Epithelial cell of esophagus (primary cell): ENCODE results near the gene LILRA5.

ENCODE experiments used
- DNase-seq: peaks from one replicate; pipeline ENCODE4 v3.0.0; 2010; ENCODE audit warnings: low read depth
- H3K4me3 ChIP-seq: 2 replicates; pipeline ENCODE4 v1.5.1; 2011; ENCODE audit warnings: mild to moderate bottlenecking, low read length, control low read depth
- TF ChIP-seq, protein P1 (sequence below): IDR thresholded peaks from 2 replicates; pipeline ENCODE4 v1.5.1; 2011; ENCODE audit warnings: low read depth, mild to moderate bottlenecking, low read length, control low read depth, inconsistent platforms; ENCODE audit not compliant: insufficient read depth; ENCODE audit errors: missing control alignments

The LILRA5 gene

DNA sequence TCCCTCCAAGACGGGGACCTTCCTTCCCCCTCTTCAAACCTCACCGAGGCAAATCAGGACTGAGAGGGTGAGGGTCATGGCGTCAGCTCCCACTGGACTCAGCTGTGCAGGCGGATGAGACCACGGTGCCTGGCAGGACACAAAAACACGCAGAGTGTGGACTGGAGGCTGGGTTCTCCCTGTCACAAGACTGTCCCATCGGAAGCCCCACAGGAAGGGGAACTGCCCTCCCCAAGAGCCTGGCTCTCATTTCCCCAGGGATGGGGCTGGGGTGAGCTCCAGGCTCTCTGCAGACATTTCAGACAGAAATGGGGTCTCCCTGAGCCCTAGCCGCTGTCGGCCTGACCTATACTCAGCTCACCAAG, 55.9 kb downstream of the LILRA5 start, which contains the start of gene LILRB5:
Gene LILRB5, minus strand, starts transcription at position 158 of the 365 bp plus-strand sequence. Its CDS starts 80 bp downstream, at position 78.
- TF ChIP-seq, protein P1, sequence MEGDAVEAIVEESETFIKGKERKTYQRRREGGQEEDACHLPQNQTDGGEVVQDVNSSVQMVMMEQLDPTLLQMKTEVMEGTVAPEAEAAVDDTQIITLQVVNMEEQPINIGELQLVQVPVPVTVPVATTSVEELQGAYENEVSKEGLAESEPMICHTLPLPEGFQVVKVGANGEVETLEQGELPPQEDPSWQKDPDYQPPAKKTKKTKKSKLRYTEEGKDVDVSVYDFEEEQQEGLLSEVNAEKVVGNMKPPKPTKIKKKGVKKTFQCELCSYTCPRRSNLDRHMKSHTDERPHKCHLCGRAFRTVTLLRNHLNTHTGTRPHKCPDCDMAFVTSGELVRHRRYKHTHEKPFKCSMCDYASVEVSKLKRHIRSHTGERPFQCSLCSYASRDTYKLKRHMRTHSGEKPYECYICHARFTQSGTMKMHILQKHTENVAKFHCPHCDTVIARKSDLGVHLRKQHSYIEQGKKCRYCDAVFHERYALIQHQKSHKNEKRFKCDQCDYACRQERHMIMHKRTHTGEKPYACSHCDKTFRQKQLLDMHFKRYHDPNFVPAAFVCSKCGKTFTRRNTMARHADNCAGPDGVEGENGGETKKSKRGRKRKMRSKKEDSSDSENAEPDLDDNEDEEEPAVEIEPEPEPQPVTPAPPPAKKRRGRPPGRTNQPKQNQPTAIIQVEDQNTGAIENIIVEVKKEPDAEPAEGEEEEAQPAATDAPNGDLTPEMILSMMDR, result no peak
- no peak within 1 kb of the TSS for H3K4me3 ChIP-seq
- DNase-seq, result no peak
